ENCODE data around the gene NET1. TPM values are rescaled to one million over a fixed set of nuclear protein-coding genes. Genes with fewer than 3 reads are reported as not detected.

NET1 gene
- total RNA-seq, 1 donor from 2014 or later: 35.1 TPM

GRCh38 chr10:5453749-5454489 lies 41.6 kb downstream of the NET1 start:
- intact Hi-C loops (cut with micrococcal nuclease): no loop called here

GRCh38 chr10:5456563-5456962 lies 44.2 kb downstream of the NET1 start:
- Mint-ChIP-seq H3K27me3 (no peaks in the 10 kb centered on the region), H3K27ac (no peak overlapping the region), H3K36me3 (ENCODE audit: low read depth) (peaks cover 60% of the 10 kb centered on the region), H3K9me3 (no peaks in the 10 kb centered on the region), H3K4me3 (no peak overlapping the region), H3K4me1 (peaks cover 12% of the 10 kb centered on the region)
- peak; percentile 54 for DNase-seq
- intact Hi-C loops (cut with micrococcal nuclease): no loop called here

More at GRCh38 chr10:5453749-5454489, 41.6 kb downstream of the NET1 start:
- peak; percentile 44 for DNase-seq
- Mint-ChIP-seq H3K36me3 (ENCODE audit: low read depth) (peaks cover 48% of the 10 kb centered on the region), H3K4me1 (peaks cover 13% of the 10 kb centered on the region), H3K27ac (no peak overlapping the region), H3K27me3 (no peaks in the 10 kb centered on the region), H3K9me3 (no peaks in the 10 kb centered on the region), H3K4me3 (no peak overlapping the region)

GRCh38 chr10:5457741-5458140 lies 45.4 kb downstream of the NET1 start:
- H3K36me3 Mint-ChIP-seq (ENCODE audit: low read depth): peaks cover 58% of the 10 kb centered on the region
- intact Hi-C loops (cut with micrococcal nuclease): no loop called here
- peaks cover 8% of the 10 kb centered on the region for H3K4me1 Mint-ChIP-seq
- peak; percentile 56 for DNase-seq
- no peak overlapping the region for H3K27ac Mint-ChIP-seq
- no peaks in the 10 kb centered on the region for H3K27me3 Mint-ChIP-seq
- H3K9me3 Mint-ChIP-seq: no peaks in the 10 kb centered on the region
- H3K4me3 Mint-ChIP-seq: no peak overlapping the region

- DNase-seq: peak; percentile 40
- Mint-ChIP-seq H3K9me3 (no peaks in the 10 kb centered on the region), H3K4me1 (peaks cover 8% of the 10 kb centered on the region), H3K36me3 (ENCODE audit: low read depth) (peaks cover 52% of the 10 kb centered on the region), H3K27ac (no peak overlapping the region), H3K4me3 (no peak overlapping the region), H3K27me3 (no peaks in the 10 kb centered on the region)
- intact Hi-C loops (cut with micrococcal nuclease): no loop called here
Observed at GRCh38 chr10:5458425-5458824, 46.1 kb downstream of the NET1 start.

GRCh38 chr10:5458949-5459747 lies 46.8 kb downstream of the NET1 start:
- Mint-ChIP-seq H3K9me3 (no peaks in the 10 kb centered on the region), H3K4me1 (peaks cover 8% of the 10 kb centered on the region), H3K4me3 (no peak overlapping the region), H3K27ac (no peak overlapping the region), H3K27me3 (no peaks in the 10 kb centered on the region), H3K36me3 (ENCODE audit: low read depth) (peaks cover 46% of the 10 kb centered on the region)
- no peak for DNase-seq
- intact Hi-C loops (cut with micrococcal nuclease): no loop called here

- H3K27ac Mint-ChIP-seq: no peak overlapping the region
- H3K4me3 Mint-ChIP-seq: no peak overlapping the region
- no peaks in the 10 kb centered on the region for H3K27me3 Mint-ChIP-seq
- no peaks in the 10 kb centered on the region for H3K9me3 Mint-ChIP-seq
- peaks cover 8% of the 10 kb centered on the region for H3K4me1 Mint-ChIP-seq
- intact Hi-C loops (cut with micrococcal nuclease): no loop called here
- peaks cover 37% of the 10 kb centered on the region for H3K36me3 Mint-ChIP-seq (ENCODE audit: low read depth)
- DNase-seq: no peak
Observed at GRCh38 chr10:5460468-5461202, 48.3 kb downstream of the NET1 start.

- no peaks in the 10 kb centered on the region for H3K27me3 Mint-ChIP-seq
- no peak overlapping the region for H3K27ac Mint-ChIP-seq
- no peaks in the 10 kb centered on the region for H3K9me3 Mint-ChIP-seq
- H3K4me3 Mint-ChIP-seq: no peak overlapping the region
- peaks cover 31% of the 10 kb centered on the region for H3K36me3 Mint-ChIP-seq (ENCODE audit: low read depth)
- intact Hi-C loops (cut with micrococcal nuclease): no loop called here
- H3K4me1 Mint-ChIP-seq: peaks cover 8% of the 10 kb centered on the region
- DNase-seq: no peak
Observed at GRCh38 chr10:5461203-5461588, 48.8 kb downstream of the NET1 start.

GRCh38 chr10:5461914-5462840 lies 49.8 kb downstream of the NET1 start:
- no peak for DNase-seq
- H3K4me3 Mint-ChIP-seq: no peak overlapping the region
- no peaks in the 10 kb centered on the region for H3K9me3 Mint-ChIP-seq
- H3K27ac Mint-ChIP-seq: no peak overlapping the region
- H3K27me3 Mint-ChIP-seq: no peaks in the 10 kb centered on the region
- peaks cover 24% of the 10 kb centered on the region for H3K36me3 Mint-ChIP-seq (ENCODE audit: low read depth)
- intact Hi-C loops (cut with micrococcal nuclease): no loop called here
- peaks cover 8% of the 10 kb centered on the region for H3K4me1 Mint-ChIP-seq

GRCh38 chr10:5462841-5463293 lies 50.5 kb downstream of the NET1 start:
- intact Hi-C loops (cut with micrococcal nuclease): no loop called here
- Mint-ChIP-seq H3K4me1 (peaks cover 6% of the 10 kb centered on the region), H3K27me3 (no peaks in the 10 kb centered on the region), H3K36me3 (ENCODE audit: low read depth) (peaks cover 22% of the 10 kb centered on the region), H3K4me3 (no peak overlapping the region), H3K9me3 (no peaks in the 10 kb centered on the region), H3K27ac (no peak overlapping the region)
- no peak for DNase-seq

GRCh38 chr10:5464546-5464945 lies 52.2 kb downstream of the NET1 start:
- H3K27me3 Mint-ChIP-seq: no peaks in the 10 kb centered on the region
- no peak for DNase-seq
- intact Hi-C loops (cut with micrococcal nuclease): no loop called here

GRCh38 chr10:5465976-5466450 lies 53.7 kb downstream of the NET1 start:
- no peak overlapping the region for H3K27ac Mint-ChIP-seq
- no peak overlapping the region for H3K4me3 Mint-ChIP-seq
- DNase-seq: no peak
- intact Hi-C loops (cut with micrococcal nuclease): no loop called here
- peaks cover 5% of the 10 kb centered on the region for H3K36me3 Mint-ChIP-seq (ENCODE audit: low read depth)
- H3K27me3 Mint-ChIP-seq: no peaks in the 10 kb centered on the region
- no peaks in the 10 kb centered on the region for H3K4me1 Mint-ChIP-seq
- H3K9me3 Mint-ChIP-seq: no peaks in the 10 kb centered on the region

More at GRCh38 chr10:5464546-5464945, 52.2 kb downstream of the NET1 start:
- H3K9me3 Mint-ChIP-seq: no peaks in the 10 kb centered on the region
- H3K27ac Mint-ChIP-seq: no peak overlapping the region
- H3K36me3 Mint-ChIP-seq (ENCODE audit: low read depth): peaks cover 11% of the 10 kb centered on the region
- H3K4me3 Mint-ChIP-seq: no peak overlapping the region
- H3K4me1 Mint-ChIP-seq: no peaks in the 10 kb centered on the region

GRCh38 chr10:5466451-5467206 lies 54.3 kb downstream of the NET1 start:
- no peaks in the 10 kb centered on the region for H3K4me1 Mint-ChIP-seq
- no peak for DNase-seq
- no peaks in the 10 kb centered on the region for H3K9me3 Mint-ChIP-seq
- intact Hi-C loops (cut with micrococcal nuclease): no loop called here
- H3K27ac Mint-ChIP-seq: no peak overlapping the region
- no peak overlapping the region for H3K4me3 Mint-ChIP-seq
- H3K27me3 Mint-ChIP-seq: no peaks in the 10 kb centered on the region
- H3K36me3 Mint-ChIP-seq (ENCODE audit: low read depth): peaks cover 3% of the 10 kb centered on the region
